ENCODE data around the gene SIVA1. TPM values are rescaled to one million over a fixed set of nuclear protein-coding genes. Genes with fewer than 3 reads are reported as not detected.

Gene SIVA1
- polyA plus RNA-seq, 1 of the 3 experiments (the other 2 are of a cell fraction), result 137 TPM

DNA sequence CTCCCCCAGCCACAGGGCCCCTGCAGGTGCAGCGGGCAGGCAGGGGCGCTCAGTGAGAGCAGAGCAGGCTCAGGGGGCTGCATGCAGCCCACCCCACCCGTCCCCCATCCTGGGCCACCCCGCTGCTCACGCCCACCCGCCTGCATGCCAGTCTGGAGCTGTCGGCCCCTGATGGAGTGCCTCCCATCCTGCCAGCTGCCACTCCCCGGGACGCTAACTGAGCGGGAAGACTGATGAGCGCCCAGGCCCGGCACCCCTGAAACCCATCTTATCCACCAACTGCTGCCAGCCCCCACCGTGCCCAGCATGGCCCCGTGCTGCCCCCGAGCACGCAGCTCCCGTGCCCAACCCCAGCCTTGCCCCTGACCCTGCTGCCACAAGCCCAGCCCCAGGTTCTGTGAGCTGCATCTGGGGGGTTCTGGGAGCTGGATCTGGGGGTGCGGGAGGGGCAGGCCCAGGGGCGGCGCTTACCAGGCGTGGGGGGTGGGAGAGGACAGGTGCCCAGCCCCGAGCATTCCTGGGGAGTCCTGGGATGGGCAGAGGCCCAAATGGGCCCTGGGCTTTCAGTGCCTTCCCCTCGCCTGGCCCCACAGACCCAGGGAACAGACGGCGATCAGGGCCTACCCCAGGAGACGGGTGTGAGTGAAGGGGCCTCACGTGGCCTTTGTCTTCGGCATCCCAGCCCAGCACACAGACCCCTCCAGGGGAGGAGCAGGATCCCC is 29.3 kb downstream of the SIVA1 start:
- 100% methylated on average over 4 of the region's 28 CpGs for WGBS (ENCODE audit: low lambda C conversion rate)
- no peaks in the 10 kb centered on the region for H3K27me3 ChIP-seq (ENCODE audit: insufficient read depth)
- no peak overlapping the region for H3K4me3 ChIP-seq (ENCODE audit: low read depth in 2 of 2, low read length in 1 of 2)
- no peak overlapping the region for H3K27ac ChIP-seq (ENCODE audit: low read depth in 2 of 2, low read length in 1 of 2)
- peaks cover 51% of the 10 kb centered on the region for H4K20me1 ChIP-seq (ENCODE audit: insufficient read depth)
- H2AFZ ChIP-seq (ENCODE audit: low read depth), result no peak overlapping the region
- H3K9me3 ChIP-seq, result no peaks in the 10 kb centered on the region
- no peak for DNase-seq
- peaks cover 26% of the 10 kb centered on the region for H3K79me2 ChIP-seq (ENCODE audit: insufficient read depth)
- no peaks in the 10 kb centered on the region for H3K4me1 ChIP-seq (ENCODE audit: control insufficient read depth in 1 of 2, insufficient read depth in 2 of 2, low read depth in 1 of 2, low read length in 1 of 2)
- no peaks in the 10 kb centered on the region for H3K9me2 ChIP-seq
- no peaks in the 10 kb centered on the region for H3F3A ChIP-seq (replicated peaks; ENCODE audit: insufficient read depth)
- ChIA-PET CTCF (interaction anchor here (1.2 to 1.3 kb wide), 3 partner anchors 13 to 45 kb away, joined by 3 to 6 read pairs (median 4); no protein-coding TSS in a partner anchor), POLR2A (no interaction called here)
- peaks cover 0 to 32% of the 10 kb centered on the region in 2 experiments for H3K36me3 ChIP-seq (replicated peaks in 1 of 2; ENCODE audit: control insufficient read depth in 1 of 2, insufficient read depth in 2 of 2, low read length in 1 of 2)
- H3K9ac ChIP-seq, result no peak overlapping the region
- H3K4me2 ChIP-seq, result no peak overlapping the region
- no peak for TF ChIP-seq POLR2AphosphoS5 (IDR thresholded peaks at IDR 0.05; ENCODE audit: low read depth, low read length)

DNA sequence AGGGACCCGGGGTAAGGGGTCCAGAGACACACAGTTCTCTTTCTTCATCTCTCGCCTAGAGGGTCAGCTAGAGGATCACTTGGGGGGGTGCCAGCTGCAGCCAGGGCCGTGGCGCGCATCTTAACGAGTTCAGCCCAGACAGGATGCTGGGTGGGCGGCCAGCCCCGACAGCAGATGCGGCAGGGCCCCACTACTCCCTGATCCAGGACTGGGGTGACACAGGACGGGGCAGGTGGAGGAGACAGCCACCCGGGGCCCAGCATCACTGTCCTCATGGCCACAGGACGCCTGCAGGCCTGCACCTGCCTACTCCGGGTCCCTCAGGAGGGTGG is 29.8 kb downstream of the SIVA1 start:
- Histone ChIP-seq H3K4me3 (ENCODE audit: low read depth in 2 of 2, low read length in 1 of 2) (no peak overlapping the region), H3K9me2 (no peaks in the 10 kb centered on the region), H3K27me3 (ENCODE audit: insufficient read depth) (no peaks in the 10 kb centered on the region), H3K4me1 (ENCODE audit: control insufficient read depth in 1 of 2, insufficient read depth in 2 of 2, low read depth in 1 of 2, low read length in 1 of 2) (no peaks in the 10 kb centered on the region), H3F3A (replicated peaks; ENCODE audit: insufficient read depth) (no peaks in the 10 kb centered on the region), H3K9me3 (no peaks in the 10 kb centered on the region), H3K79me2 (ENCODE audit: insufficient read depth) (peaks cover 31% of the 10 kb centered on the region), H3K36me3 (replicated peaks in 1 of 2; ENCODE audit: control insufficient read depth in 1 of 2, insufficient read depth in 2 of 2, low read length in 1 of 2) (peaks cover 0 to 36% of the 10 kb centered on the region in 2 experiments), H3K9ac (no peak overlapping the region), H3K27ac (ENCODE audit: low read depth in 2 of 2, low read length in 1 of 2) (no peak overlapping the region), H2AFZ (ENCODE audit: low read depth) (no peak overlapping the region), H4K20me1 (ENCODE audit: insufficient read depth) (peaks cover 52% of the 10 kb centered on the region), H3K4me2 (no peak overlapping the region)
- ChIA-PET CTCF (interaction anchor here (1.2 kb wide), 2 partner anchors 43 to 44 kb away, joined by 3 to 4 read pairs; no protein-coding TSS in a partner anchor), POLR2A (interaction anchor here (0.5 kb wide), 1 partner anchor 518 kb away, joined by 3 read pairs; no protein-coding TSS in a partner anchor)
- DNase-seq, result no peak
- 88% methylated on average over 6 of the region's 13 CpGs for whole genome bisulfite sequencing (ENCODE audit: low lambda C conversion rate)
- no peak for TF ChIP-seq RXRA (IDR thresholded peaks at IDR 0.05; ENCODE audit: borderline replicate concordance, low read depth)
- no peak for TF ChIP-seq POLR2AphosphoS5 (IDR thresholded peaks at IDR 0.05; ENCODE audit: low read depth, low read length)
- TF ChIP-seq NFIC (IDR thresholded peaks at IDR 0.05; ENCODE audit: borderline replicate concordance), result no peak
- TF ChIP-seq, protein P1, sequence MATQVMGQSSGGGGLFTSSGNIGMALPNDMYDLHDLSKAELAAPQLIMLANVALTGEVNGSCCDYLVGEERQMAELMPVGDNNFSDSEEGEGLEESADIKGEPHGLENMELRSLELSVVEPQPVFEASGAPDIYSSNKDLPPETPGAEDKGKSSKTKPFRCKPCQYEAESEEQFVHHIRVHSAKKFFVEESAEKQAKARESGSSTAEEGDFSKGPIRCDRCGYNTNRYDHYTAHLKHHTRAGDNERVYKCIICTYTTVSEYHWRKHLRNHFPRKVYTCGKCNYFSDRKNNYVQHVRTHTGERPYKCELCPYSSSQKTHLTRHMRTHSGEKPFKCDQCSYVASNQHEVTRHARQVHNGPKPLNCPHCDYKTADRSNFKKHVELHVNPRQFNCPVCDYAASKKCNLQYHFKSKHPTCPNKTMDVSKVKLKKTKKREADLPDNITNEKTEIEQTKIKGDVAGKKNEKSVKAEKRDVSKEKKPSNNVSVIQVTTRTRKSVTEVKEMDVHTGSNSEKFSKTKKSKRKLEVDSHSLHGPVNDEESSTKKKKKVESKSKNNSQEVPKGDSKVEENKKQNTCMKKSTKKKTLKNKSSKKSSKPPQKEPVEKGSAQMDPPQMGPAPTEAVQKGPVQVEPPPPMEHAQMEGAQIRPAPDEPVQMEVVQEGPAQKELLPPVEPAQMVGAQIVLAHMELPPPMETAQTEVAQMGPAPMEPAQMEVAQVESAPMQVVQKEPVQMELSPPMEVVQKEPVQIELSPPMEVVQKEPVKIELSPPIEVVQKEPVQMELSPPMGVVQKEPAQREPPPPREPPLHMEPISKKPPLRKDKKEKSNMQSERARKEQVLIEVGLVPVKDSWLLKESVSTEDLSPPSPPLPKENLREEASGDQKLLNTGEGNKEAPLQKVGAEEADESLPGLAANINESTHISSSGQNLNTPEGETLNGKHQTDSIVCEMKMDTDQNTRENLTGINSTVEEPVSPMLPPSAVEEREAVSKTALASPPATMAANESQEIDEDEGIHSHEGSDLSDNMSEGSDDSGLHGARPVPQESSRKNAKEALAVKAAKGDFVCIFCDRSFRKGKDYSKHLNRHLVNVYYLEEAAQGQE (IDR thresholded peaks at IDR 0.05; ENCODE audit: low read depth, low read length), result no peak
- TF ChIP-seq EP300 (IDR thresholded peaks at IDR 0.05; ENCODE audit: borderline replicate concordance in 1 of 2, low read depth in 1 of 2, low read length in 1 of 2), result no peak
- TF ChIP-seq, protein P2, sequence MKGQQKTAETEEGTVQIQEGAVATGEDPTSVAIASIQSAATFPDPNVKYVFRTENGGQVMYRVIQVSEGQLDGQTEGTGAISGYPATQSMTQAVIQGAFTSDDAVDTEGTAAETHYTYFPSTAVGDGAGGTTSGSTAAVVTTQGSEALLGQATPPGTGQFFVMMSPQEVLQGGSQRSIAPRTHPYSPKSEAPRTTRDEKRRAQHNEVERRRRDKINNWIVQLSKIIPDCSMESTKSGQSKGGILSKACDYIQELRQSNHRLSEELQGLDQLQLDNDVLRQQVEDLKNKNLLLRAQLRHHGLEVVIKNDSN (IDR thresholded peaks at IDR 0.05; ENCODE audit: borderline replicate concordance, low read depth), result no peak
